ENCODE data around the gene DCXR.

Gene DCXR

DNA sequence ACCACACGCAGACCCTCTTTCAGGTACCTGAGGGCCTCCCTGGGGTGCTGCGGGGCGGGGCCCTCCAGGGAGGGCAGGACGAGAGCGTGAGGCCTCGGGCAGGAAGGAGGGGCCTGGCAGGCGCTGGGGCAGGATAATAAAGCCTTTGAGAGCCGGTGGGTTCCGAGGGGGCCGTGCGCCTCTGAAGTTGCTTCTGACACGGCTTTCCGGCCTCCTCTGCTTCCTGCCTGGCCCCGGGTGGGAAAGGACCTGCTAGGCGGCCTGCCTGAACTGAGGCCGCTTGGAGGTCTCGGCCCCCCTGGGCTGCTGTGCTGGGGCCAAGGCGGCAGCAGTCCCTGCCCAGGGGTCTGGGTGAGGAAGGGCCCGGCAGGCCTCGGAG is 25.2 kb downstream of the DCXR start:
- DNase-seq (ENCODE audit: low read depth in 1 of 2, low spot score in 1 of 2), result no peak

DNA sequence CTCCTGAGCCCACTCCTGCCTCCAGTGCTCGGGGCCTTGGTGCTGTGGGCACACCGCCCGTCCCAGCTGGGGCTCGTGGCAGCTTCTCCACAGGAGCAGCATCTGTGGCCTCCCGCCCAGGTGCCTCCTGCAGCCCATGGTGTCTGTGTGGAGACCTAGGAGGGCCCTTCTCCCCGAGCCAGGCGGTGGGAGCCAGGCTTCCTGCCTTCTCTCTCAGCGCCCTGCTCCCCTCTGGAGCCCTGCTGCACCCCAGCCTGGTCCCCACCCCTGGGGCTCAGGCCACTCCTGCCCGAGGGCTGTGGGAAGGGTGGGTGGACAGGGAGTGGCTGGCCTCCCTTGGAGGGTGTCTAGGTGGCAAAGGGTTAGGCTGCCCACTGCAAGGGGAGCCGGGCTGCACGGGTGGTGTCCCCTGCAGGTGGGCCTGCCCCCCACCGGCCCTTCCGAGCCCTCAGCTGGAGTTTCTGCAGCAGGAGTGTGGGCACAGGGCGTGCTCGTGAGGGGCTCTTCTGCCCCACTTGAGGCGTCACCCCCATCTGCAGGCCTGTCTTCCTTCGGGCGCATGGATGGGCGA is 25.8 kb downstream of the DCXR start:
- no peak for DNase-seq (ENCODE audit: low read depth in 1 of 2, low spot score in 1 of 2)

DNA sequence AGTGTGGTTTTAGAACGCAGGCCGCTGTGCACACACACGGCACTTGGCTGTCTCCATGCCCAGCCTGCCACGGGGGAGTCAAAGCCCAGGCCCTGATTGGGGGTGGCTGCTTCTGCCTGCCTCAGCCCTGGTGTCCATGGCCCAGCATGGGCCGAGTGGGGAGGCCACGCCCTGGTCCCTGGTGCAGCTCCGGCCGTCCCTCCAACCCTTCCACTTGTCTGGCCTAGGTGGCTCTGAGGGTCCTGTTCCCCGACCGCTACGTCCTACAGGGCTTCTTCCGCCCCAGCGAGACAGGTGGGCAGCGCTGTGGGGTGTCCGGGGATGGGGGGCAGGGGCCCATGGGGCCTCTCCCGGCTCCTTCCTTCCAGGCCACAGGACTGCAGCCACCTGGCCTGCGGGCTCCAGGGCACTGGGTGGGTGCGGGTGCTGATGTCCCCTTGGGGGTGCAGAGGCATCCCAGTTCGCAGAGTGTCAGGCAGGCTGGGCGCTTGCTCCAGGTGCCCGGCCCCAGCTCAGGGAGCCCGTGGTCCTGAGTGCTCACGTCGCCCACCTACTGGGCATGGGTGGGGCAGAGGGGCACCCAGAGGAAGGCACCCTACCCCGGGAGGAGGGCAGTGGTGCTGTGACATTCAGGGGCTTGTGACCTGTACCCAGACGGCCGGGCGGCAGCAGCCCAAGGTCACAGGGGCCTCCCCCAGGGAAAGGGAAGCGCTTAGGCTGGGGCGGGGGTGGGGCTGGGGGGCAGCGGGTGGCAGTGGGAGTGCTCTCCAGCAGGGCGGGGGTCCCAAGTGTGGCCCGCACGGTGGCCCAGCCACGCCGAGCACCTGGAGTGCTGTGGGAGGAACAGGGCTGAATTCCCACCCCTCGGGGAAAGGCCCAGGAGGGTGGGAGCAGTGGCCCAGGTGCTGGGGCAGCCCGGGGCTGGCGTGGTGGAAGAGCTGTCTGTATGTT is 26.6 kb downstream of the DCXR start:
- DNase-seq (ENCODE audit: low read depth in 1 of 2, low spot score in 1 of 2), result no peak

DNA sequence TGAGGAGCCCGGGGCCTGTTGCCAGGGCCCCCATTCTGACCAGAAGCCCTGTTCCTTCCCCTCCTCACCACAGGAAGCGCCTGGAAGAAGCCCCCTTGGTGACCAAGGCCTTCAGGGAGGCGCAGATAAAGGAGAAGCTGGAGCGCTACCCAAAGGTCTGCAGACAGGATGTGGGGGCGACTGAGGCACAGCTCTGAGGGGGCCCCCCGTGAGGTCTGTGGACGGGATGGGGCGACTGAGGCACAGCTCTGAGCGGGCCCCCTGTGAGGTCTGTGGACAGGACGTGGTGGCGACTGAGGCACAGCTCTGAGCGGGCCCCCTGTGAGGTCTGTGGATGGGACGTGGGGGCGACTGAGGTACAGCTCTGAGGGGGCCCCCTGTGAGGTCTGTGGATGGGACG is 28.1 kb downstream of the DCXR start:
- no peak for DNase-seq (ENCODE audit: low read depth in 1 of 2, low spot score in 1 of 2)

DNA sequence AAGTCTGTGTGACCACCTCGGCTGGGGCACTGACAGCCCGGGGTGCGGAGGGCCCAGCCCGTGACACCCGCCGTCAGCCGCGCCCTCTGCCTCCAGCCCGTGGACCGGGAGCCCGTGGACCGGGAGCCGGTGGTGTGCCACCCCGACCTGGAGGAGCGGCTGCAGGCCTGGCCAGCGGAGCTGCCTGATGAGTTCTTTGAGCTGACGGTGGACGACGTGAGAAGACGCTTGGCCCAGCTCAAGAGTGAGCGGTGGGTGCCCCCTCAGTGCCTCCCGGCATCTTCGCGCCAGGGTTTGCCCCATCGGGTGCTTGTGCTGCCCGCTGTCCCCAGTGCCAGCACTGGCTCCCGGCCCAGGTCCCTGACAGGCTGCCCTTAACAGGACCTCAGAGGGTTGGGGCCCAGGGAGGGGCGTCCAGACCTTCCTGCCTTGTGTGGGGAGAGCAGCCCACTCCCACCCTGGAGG is 28.5 kb downstream of the DCXR start:
- DNase-seq (ENCODE audit: low read depth in 1 of 2, low spot score in 1 of 2), result no peak

DNA sequence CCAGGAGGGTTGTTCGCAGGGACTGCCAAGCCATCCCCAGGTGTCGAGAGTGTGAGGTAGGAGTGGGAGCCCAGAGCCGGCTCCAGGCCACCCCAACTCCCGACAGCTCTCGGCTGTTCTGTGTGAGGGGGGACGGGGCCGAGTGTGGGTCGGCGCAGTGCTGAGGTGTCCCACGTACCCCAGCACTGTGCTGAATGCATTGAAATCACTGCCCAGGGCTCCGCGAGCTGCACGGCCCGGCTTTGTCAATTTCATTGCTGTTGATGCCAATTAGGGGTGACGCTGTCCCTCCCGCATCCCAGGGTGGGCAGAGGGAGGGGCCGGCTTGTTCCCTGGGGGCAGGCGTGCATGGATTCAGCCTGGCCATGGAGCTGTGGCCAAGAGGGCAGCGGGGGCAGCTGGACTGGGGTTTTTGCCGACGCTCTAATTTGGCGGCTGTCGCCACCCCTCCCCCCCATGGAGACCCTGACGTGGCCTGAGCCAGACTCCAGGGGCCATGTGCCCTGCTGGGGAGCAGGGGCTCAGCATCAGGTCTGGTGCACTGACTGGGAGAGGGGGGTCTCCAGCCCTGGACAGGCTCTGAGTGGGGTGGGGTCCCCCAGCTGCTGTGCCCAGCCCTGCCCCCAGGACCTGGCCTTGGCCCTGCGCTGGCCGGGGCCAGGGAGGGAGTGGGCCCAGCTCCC is 29.1 kb downstream of the DCXR start:
- DNase-seq (ENCODE audit: low read depth in 1 of 2, low spot score in 1 of 2), result no peak

DNA sequence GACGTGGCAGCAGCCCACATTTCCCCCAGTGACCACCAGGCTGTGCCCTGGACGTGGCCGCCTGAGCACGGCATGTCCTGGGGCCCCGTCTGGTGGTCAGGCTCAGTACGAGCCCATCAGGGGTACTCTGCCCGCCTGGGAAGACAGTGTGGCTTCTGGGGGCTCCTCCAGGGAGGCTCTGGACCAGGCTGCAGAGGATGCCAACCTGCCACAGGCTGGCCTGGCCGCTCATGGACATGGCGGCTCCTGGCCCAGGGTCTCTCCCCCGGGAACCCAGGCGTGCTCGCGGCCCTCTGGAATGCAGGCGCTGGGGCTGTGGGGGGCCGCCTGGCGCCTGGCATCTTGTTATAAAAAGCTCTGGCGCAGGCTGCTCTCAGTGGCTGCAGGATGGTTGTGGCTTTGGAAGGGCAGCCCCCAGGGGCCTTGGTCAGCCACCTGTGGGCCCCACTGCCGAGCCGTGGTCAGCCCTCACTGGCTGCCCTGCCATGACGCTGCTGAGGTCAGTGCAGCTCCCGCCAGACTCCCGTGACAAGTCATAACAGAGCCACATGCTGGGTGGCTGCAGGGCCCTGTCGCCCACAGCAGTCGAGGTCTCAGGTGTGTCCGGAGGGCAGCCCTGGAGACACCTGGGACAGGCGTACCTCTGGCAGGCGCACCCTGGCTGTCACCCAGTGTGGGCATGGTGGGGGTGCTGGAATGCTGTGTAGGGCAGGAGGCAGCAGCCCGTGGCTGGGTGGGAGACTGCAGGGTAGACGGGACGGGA is 29.8 kb downstream of the DCXR start:
- no peak for DNase-seq (ENCODE audit: low read depth in 1 of 2, low spot score in 1 of 2)

DNA sequence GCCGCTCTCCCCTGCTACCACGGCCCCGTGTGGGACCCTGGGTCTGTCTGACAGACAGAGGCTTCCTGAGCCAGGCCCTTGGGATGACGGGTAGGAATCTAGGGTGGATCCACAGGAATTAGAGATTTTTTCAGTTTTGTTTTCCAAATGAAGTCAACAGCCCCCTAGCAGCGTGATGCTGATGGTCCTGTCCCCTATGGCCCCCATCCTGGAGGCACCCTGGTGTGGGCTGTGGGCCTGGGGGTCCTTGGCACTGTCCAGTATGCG is 30.3 kb downstream of the DCXR start:
- DNase-seq (ENCODE audit: low read depth in 1 of 2, low spot score in 1 of 2), result no peak

DNA sequence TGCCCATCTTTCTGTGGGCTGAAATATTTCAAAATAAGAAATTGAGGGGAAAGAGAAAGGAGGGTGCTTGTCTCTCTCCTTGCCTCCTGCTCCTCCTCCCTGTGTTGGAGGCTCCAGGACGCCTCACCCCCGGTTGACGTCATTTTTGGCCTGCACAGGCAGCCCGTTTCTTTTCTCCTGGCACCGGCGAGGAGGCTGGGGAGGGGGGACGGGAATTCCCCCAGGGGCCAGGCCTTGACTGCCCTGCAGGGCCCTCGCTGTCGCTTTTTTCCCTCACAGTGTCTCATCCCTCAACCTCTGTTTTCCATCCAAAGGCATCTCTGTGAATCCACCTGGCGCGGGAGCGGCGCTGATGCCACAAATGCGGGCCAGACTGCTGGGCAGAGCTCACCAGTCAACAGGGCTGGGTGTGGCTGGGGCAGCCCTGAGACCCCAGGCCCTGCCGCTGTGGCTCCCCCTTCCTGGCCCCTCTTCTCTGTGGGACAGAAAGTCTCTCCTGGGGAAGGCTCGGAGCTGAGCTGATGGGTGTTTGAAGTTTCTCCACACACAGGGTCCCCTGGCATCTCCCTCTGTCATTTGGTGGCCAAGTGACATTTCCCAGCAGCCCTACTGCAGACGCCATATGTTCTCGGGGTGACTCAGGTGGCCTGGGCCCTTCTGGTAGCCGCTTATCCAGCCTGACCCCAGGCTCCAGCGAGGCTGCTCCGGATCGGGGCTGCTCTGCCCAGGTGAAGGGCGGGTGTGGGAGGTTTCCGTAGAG is 30.8 kb downstream of the DCXR start:
- no peak for DNase-seq (ENCODE audit: low read depth in 1 of 2, low spot score in 1 of 2)

DNA sequence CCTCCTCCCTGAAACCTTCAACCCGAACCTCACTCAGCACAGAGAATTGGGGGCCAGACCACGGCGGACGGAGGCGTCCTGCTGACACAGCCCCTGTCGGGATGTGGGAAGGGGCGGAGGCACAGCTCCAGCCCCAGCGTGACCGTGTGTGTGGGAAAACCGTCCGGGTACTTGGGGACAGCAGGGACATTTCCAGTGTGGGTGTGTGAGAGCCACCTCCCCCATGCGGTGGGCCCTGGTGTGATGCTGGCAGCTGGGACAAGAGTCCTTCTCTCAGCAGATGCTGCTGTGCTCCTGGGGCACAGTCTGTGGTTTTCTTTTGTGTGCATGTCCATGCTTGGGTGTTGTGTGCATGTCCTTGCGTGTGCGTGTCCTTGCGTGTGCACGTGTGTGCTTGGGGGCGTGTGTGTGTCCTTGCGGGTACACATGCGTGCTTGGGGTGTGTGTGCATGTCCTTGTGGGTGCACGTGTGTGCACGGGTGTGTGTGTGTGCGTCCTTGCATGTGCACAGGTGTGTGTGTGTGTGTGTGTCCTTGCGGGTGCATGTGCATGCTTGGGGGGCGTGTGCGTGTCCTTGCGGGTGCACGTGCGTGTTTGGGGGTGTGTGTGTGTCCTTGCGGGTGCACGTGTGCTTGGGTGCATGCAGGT is 31.7 kb downstream of the DCXR start:
- no peak for DNase-seq (ENCODE audit: low read depth in 1 of 2, low spot score in 1 of 2)

DNA sequence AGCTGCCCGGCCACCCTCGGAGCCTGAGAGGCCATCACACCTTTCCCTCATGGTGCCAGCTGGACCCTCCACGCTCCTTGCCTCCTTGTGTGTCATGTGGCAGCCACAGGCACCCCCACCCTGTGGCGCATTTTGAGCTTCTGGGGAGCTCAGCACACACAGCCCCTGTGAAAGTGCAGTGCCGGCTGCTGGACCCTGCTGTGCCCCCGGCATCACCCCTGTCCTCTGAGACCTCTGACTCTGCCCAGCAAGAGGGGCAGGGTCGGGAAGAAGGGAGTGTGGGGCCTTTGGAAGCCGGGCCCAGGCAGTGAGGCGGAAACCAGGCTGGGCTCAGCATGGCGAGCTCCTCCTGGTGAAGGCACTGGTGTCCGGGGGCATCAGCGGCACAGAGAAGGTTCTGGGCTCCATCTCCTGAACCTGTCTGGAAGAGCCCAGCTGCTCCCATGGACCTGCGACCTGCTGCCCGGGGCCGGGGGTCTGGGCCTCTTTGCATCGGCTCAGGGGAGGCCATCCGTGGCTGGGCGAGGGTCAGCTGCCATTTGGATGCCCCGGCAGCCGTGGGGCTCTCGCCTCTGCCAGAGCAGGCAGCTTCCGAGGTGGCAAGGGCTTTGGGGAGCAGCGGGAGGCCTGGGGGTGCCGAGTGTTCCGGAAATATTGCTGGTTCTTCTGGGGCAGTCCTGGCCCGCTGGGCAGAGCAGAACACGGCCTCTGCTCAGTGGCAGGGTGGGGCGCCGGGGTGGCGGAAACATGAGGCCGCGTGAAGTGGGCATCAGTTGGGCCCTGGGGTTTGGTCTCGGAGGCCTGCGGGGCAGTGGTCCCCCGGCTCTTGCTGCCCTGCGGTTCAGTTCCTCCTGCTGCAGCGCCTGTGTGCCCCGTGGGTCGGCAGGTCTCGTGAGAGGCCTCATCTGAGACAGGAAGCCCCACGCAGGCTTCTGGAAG is 32.7 kb downstream of the DCXR start:
- no peak for DNase-seq (ENCODE audit: low read depth in 1 of 2, low spot score in 1 of 2)

DNA sequence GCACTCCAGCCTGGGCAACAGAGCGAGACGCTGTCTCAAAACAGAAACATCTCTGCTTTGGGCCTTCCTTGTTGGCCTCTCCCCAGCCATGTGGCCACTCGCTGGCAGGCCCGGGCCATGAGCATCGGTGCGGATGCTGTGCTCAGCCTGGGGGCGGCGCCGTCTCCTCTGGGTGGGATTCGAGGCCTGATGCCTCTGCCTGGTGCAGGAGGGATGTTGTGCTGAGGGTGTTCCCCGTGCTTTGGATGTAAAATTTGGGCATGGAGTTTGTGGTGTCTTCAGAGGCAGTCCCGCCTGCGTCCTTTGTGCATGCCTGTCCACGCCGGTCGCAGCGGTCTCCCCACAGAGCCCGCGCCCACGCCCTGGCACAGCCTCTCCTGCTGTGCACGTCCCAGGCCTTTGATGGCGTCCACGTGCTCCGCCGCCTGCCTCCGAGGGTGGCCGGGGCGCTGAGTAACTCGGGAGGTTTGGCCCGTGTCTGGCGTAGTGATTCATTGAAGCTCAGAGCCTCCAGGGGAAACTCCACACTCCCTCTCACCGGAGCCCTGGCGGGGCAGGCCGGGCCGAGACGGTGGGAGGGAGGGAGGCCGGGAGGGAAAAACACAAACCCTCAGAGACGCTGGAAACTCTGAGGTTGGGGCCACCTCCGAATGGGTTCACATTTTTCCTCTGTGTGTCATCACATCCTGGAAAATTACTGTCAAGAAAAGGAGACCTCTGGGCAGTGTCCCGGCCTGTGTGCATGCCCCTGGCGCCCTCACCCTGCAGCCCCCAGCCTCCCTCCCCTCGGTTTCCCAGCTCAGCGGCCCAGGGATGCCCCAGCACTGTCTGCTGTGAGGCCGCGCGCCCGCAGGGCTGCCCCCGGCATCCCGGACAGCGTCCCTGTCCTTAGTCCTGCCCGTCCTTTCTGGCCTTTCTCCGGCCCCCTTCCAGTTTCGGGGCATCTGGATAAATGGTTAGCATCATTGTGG is 33.8 kb downstream of the DCXR start:
- no peak for DNase-seq (ENCODE audit: low read depth in 1 of 2, low spot score in 1 of 2)

DNA sequence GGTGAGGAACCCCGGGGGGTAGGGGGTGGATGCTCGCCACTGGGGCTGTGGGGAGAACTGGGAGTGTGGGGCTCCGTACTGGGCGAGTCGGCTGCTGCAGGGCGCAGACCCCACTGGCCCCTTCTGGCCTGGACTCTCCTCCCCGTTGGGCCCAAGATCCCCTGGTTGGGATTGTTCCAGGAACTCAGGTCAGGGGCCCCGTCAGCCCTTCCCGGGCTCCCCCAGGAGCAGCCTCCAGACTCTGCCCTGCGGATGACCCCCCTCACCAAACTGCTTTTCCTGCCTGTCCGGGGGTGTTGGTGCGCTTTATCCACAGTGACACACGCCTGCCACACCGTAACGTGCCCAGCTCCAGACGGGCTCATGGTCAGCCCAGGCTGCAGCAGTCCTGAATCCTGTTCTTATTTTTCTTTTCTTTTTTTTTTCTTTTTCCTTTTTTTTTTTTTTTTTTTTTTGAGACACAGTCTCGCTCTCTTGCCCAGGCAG is 35.9 kb downstream of the DCXR start:
- DNase-seq (ENCODE audit: low read depth in 1 of 2, low spot score in 1 of 2), result no peak

DNA sequence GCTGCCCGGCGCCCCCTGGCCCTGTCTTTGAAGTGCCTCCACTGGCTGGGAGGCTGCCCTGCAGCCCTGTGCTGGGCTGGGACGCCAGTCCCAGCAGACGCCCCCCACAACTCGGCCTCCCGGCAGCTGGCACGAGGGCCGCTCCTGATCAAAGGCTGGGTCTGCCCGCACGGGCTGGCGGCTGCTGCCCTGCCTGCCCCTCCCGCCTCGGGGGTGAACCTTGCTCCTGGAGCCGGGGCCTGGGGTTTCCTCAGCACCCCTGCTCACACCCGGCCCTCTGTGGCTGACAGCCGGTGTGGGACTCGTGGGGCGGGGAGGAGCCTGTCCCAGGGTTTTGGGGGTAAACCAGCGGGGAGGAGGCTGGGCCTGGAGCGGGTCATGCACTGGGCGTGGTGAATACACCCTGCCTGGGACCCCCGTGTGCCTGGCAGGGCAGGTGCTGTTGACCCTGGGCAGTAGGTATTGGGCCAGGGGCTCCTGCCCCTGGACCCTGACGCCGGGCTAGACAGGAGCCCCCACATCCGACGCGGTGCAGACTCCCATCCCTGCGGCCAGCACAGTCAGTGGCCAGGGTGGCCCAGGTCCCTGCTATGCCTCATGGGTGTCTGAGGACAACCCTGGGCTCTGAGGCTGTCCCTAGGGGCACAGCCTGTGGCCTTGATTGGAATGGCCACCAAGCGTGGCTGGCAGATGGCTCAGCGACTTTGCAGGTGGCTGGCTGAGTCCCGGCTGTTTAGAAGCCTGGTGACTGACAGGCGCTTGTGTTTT is 36.5 kb downstream of the DCXR start:
- no peak for DNase-seq (ENCODE audit: low read depth in 1 of 2, low spot score in 1 of 2)

DNA sequence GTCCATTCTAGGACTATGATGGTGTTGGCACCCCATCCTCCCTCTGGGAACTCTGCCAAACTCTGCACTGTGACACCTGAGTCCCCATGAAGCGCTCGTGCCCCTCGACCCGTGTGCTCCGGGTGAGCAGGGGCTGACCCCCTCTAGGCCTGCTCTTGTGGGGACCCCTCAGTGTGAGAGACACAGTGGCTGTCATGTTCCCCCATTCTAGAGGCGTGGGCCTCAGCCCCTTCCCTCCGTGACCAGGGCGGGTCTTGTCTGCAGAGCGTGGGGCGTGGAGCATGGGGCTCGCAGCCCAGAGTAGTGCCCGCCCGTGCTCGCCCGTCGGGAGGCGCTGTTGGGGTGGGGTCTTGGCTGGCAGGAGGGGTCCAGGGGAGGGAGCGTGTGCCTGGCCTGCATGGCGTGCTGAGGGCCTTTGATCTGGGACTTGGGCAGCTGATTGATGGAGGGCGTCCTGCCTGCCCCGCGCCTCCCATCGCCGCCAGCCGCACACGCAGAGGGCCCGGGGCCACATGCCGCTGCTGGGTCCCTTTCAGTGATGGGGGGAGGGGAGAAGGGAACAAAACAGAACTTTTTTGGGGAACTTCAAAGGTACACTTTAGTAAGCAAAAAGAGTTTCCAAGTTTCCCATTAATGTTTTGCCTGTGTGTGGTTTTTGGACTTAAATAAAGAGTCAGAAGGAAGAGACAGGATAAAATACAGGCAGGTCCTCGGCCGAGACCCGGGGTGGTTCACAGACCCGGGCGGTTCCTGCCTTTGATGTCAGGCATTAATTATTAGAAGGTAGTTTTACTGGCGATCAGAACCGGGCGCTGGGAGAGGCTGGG is 37.3 kb downstream of the DCXR start:
- no peak for DNase-seq (ENCODE audit: low read depth in 1 of 2, low spot score in 1 of 2)

DNA sequence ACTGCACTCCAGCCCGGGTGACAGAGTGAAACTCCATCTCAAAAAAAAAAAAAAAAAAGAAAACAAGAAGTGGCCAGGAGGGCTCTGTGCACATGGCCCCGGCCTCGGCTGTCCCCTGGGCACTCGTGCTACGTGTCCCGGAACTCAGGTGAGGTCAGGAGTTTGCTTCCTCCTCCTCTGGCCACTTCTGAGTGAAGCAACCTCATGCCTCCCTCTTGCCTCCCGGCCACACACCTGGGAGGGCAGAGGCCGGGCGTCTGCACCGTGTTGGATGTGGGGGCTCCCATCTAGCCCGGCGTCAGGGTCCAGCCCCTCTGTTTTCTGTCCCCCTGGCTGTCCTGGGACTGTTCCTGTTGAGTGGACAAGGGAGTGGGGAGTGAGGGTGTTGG is 37.9 kb downstream of the DCXR start:
- DNase-seq (ENCODE audit: low read depth in 1 of 2, low spot score in 1 of 2), result no peak
